GM06990 (cell line): Measurements from ENCODE around the gene WDR35.

ENCODE experiments used
- DNase-seq: peaks from one replicate; pipeline ENCODE4 v3.0.0-alpha.2; 2011; ENCODE audit not compliant: insufficient read length; ENCODE audit errors: extremely low read depth
- H3K27me3 ChIP-seq: replicated peaks from 2 replicates; pipeline ENCODE4 v1.6.0; 2011; ENCODE audit warnings: low read length; ENCODE audit not compliant: control insufficient read depth, insufficient read depth
- H3K36me3 ChIP-seq: 2 replicates; pipeline ENCODE4 v1.5.1; 2011; ENCODE audit warnings: low read length; ENCODE audit not compliant: control insufficient read depth, insufficient read depth
- H3K4me3 ChIP-seq: replicated peaks from 2 replicates; pipeline ENCODE4 v1.5.1; 2011; ENCODE audit warnings: low read depth, mild to moderate bottlenecking, control low read depth, low read length
- CTCF ChIP-seq: IDR thresholded peaks from 2 replicates; pipeline ENCODE4 v1.5.1; 2011; ENCODE audit warnings: low read length, control low read depth, mild to moderate bottlenecking, inconsistent platforms; ENCODE audit not compliant: insufficient read depth, poor library complexity, severe bottlenecking

WDR35 gene

DNA sequence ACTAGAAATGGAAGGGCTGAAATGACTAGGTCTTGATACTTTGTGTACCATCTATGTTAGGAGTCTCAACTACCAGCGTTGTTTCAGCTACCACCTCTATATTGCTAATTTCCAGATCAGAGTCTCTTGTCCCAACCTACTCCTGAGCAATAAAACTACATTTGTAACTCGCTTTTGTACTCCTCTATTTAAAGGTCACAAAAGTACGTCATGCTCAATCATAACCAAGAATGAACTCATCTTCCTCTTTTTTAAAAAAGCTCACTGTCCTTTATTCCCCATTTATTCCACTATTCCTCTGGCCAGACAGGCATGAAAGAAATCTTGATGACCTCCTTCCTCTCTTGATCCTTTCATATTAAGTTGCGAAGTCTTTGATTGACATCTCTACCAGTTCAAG is 33.8 kb upstream of the WDR35 start:
- Histone ChIP-seq H3K27me3 (no peaks in the 10 kb centered on the region), H3K36me3 (no peaks in the 10 kb centered on the region; the same call in none of the 2 replicates), H3K4me3 (no peak overlapping the region)
- no peak for TF ChIP-seq CTCF
- DNase-seq, result no peak

DNA sequence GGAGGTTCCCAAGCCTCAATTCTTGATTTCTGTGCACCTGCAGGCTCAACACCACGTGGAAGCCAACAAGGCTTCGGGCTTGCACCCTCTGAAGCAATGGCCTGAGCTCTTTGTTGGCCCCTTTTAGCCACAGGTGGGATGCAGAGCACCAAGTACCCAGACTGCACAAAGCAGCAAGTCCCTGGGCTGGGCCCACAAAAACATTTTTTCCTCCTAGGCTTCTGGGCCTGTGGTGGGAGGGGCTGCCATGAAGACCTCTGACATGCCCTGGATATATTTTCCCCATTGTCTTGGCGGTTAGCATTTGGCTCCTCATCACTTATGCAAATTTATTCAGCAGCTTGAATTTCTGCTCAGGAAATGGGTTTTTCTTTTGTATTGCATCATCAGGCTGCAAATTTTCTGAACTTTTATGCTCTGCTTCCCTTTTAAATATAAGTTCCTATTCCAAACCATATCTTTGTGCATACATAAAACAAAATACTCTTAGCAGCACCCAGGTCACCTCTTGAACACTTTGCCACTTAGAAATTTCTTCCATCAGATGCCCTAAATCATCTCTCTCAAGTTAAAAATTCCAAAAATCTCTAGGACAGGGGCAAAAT is 31.6 kb upstream of the WDR35 start:
- H3K36me3 ChIP-seq, result no peaks in the 10 kb centered on the region
- H3K4me3 ChIP-seq, result no peak overlapping the region
- no peak for TF ChIP-seq CTCF
- DNase-seq, result no peak
- no peaks in the 10 kb centered on the region for H3K27me3 ChIP-seq

DNA sequence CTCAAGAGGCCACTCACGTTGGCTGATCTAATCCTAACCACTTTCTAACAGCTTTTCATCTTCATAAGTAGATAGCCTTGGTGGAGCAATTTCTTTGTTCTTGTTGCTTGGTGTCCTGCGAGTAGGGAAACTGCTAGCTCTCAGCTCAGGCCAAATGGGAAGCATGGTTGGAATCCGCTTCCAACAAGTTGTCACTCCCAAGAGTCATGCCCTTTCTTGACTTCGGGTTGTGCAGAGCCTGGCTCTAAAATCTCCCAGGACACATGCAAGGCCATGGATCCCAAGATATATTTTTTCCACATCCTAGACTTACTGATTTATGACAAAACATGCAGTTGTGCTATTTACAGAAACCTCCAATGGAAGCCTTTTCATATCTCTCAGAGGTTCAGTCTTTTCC is 29.8 kb upstream of the WDR35 start:
- TF ChIP-seq CTCF, result no peak
- no peaks in the 10 kb centered on the region for H3K36me3 ChIP-seq
- DNase-seq, result no peak
- no peak overlapping the region for H3K4me3 ChIP-seq
- H3K27me3 ChIP-seq, result no peaks in the 10 kb centered on the region

DNA sequence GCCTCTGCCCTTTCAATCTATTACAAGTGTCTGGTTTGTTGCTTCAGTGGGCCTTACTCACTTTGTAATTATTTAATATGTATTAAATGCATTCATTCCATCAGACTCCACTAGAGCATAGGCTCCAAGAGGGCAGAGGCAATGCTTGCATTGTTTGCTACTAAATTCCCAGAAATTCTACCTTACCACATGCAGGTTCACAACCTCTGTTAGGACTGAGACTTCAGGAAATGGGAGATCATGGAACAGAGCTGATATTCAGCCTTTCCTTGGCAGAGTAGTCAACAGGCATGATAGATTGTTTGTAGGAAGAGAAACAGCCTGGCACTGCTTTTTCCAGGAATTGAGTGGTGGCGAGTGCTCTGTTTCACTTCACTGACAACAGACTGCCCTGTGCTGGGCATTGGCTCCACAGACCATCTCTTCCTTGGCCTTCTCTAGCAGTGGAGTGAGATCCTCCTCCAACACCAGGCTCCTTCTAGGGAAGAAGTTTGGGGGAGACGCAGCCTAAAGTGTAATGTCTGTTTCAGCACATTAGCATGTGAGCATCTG is 28.8 kb upstream of the WDR35 start:
- Histone ChIP-seq H3K27me3 (no peaks in the 10 kb centered on the region), H3K4me3 (no peak overlapping the region), H3K36me3 (no peaks in the 10 kb centered on the region)
- no peak for DNase-seq
- no peak for TF ChIP-seq CTCF

DNA sequence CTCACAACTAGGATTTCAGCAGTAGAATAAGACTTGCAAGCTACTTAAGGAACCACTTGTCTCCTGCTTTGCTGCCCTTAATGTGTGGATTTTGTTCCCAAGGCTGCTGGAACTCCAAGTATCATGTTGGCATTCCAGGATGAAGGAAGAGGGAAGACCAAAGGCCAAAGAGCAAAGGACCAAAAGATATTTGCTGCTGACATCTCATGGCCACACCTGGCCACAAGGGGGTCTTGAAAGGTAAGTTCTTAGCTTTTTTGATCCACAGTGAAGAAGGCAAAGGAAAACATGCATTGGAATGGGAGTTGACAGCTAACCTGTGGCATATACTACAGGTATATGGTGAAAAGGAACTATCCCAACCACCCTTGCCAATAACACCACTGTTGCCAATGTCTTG is 26.4 kb upstream of the WDR35 start:
- Histone ChIP-seq H3K4me3 (no peak overlapping the region), H3K27me3 (peaks cover 2% of the 10 kb centered on the region; the same call in 1 of the 2 replicates), H3K36me3 (no peaks in the 10 kb centered on the region)
- no peak for DNase-seq
- peak; percentile 8 for TF ChIP-seq CTCF

DNA sequence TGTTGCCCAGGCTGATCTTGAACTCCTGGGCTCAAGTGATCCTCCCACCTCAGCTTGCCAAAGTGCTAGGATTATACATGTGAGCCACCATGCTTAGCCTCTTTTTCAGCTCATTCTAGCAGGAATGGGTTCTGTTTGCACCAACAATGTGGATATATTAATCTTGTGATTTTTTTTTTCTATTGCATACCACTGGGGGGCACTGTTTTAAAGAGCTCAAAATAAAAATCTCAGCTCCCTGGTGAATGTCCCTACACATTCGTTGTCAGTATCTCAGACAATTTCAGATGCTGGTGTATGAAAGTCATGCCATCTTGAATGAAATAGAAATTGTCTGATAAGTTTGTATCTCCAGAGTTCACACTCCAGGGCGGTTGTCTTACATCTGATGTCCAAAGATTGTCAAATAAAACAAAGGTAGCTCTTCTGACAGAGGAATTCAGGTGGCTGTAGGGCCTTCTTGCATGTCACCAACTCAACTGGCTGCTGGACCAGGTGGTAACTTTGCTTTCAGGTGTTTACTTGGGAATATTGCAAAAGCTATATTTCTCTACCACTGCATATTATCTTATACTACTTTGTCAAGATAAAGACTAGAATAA is 25.7 kb upstream of the WDR35 start:
- Histone ChIP-seq H3K27me3 (peaks cover 2% of the 10 kb centered on the region; the same call in 1 of the 2 replicates), H3K4me3 (no peak overlapping the region), H3K36me3 (no peaks in the 10 kb centered on the region)
- peak; percentile 17 for DNase-seq
- peak; percentile 63 for TF ChIP-seq CTCF
